ENCODE data around the gene FILIP1.

FILIP1 gene

GRCh38 chr6:75492386-75493153 is 1.0 kb downstream of the FILIP1 start:
- DNase-seq (ENCODE audit: low read depth), result no peak

- DNase-seq (ENCODE audit: low read depth), result no peak
Measured at GRCh38 chr6:75491291-75491690, 2.3 kb downstream of the FILIP1 start.

- no peak for DNase-seq (ENCODE audit: low read depth)
Measured at GRCh38 chr6:75490706-75491105, 2.9 kb downstream of the FILIP1 start.

- DNase-seq (ENCODE audit: low read depth), result no peak
Measured at GRCh38 chr6:75489025-75489424, 4.6 kb downstream of the FILIP1 start.

GRCh38 chr6:75488033-75488432 is 5.6 kb downstream of the FILIP1 start:
- no peak for DNase-seq (ENCODE audit: low read depth)

- no peak for DNase-seq (ENCODE audit: low read depth)
Measured at GRCh38 chr6:75486850-75487518, 6.6 kb downstream of the FILIP1 start.

GRCh38 chr6:75484535-75484934 is 9.1 kb downstream of the FILIP1 start:
- no peak for DNase-seq (ENCODE audit: low read depth)

GRCh38 chr6:75483136-75483952 is 10.3 kb downstream of the FILIP1 start:
- no peak for DNase-seq (ENCODE audit: low read depth)

- no peak for DNase-seq (ENCODE audit: low read depth)
Measured at GRCh38 chr6:75481936-75482593, 11.5 kb downstream of the FILIP1 start.

GRCh38 chr6:75481394-75481793 is 12.2 kb downstream of the FILIP1 start:
- no peak for DNase-seq (ENCODE audit: low read depth)

- DNase-seq (ENCODE audit: low read depth), result no peak
Measured at GRCh38 chr6:75480425-75480824, 13.2 kb downstream of the FILIP1 start.

GRCh38 chr6:75479712-75480111 is 13.9 kb downstream of the FILIP1 start:
- no peak for DNase-seq (ENCODE audit: low read depth)

- no peak for DNase-seq (ENCODE audit: low read depth)
Measured at GRCh38 chr6:75478929-75479328, 14.7 kb downstream of the FILIP1 start.

- no peak for DNase-seq (ENCODE audit: low read depth)
Measured at GRCh38 chr6:75472885-75473284, 20.7 kb downstream of the FILIP1 start.

GRCh38 chr6:75467966-75468365 is 25.6 kb downstream of the FILIP1 start:
- DNase-seq (ENCODE audit: low read depth), result no peak

GRCh38 chr6:75467284-75467683 is 26.3 kb downstream of the FILIP1 start:
- no peak for DNase-seq (ENCODE audit: low read depth)

- no peak for DNase-seq (ENCODE audit: low read depth)
Measured at GRCh38 chr6:75466636-75467035, 27.0 kb downstream of the FILIP1 start.

- no peak for DNase-seq (ENCODE audit: low read depth)
Measured at GRCh38 chr6:75463908-75464307, 29.7 kb downstream of the FILIP1 start.

- no peak for DNase-seq (ENCODE audit: low read depth)
Measured at GRCh38 chr6:75463061-75463460, 30.5 kb downstream of the FILIP1 start.

GRCh38 chr6:75460681-75461080 is 32.9 kb downstream of the FILIP1 start:
- DNase-seq (ENCODE audit: low read depth), result no peak

GRCh38 chr6:75458895-75459294 is 34.7 kb downstream of the FILIP1 start:
- no peak for DNase-seq (ENCODE audit: low read depth)

GRCh38 chr6:75450903-75451302 is 42.7 kb downstream of the FILIP1 start:
- no peak for DNase-seq (ENCODE audit: low read depth)

All from activated T-cell treated with anti-CD3 and anti-CD28 coated beads for 48 hours (primary cell).